Endothelial cell of umbilical vein (primary cell): ENCODE results near the gene CAPN8. TPM values are rescaled to one million over a fixed set of nuclear protein-coding genes. Genes with fewer than 3 reads are reported as not detected.

Source experiments
- BruUV-seq: library from RNA; stranded (reverse); fragments of 400-500 nt; replicated peaks from 2 replicates; lab custom pipeline; 2021; lab: Mats Ljungman, UMichigan
- CTCF ChIA-PET: fragments of 300-600, 350-600 bp; sonication (Branson Sonifier 250); formaldehyde crosslinking; loops from one replicate; lab custom pipeline; 2021; ENCODE audit warnings: antibody characterized with exemption, inconsistent platforms; lab: Charles Lee
- POLR2A ChIA-PET: fragments of 300-600, 350-600 bp; sonication (Branson Sonifier 250); formaldehyde crosslinking; loops from one replicate; lab custom pipeline; 2021; ENCODE audit warnings: antibody characterized with exemption, inconsistent platforms; lab: Charles Lee
- DNase-seq: peaks from one replicate; pipeline ENCODE4 v3.0.0-alpha.2; 2011; ENCODE audit warnings: low read depth, low spot score
- FAIRE-seq: peaks from 2 replicates; lab custom pipeline; 2011; peaks lifted over from hg19 to GRCh38; lab: Jason Lieb, UNC
- H2AFZ ChIP-seq: 2 replicates; pipeline ENCODE4 v1.6.0; 2012; ENCODE audit warnings: low read depth, low read length, control low read depth, inconsistent platforms
- H3K27ac ChIP-seq: 2 replicates; pipeline ENCODE4 v1.5.1; 2011; ENCODE audit warnings: low read depth, mild to moderate bottlenecking, control low read depth, low read length, moderate library complexity; ENCODE audit not compliant: insufficient read depth
- H3K27me3 ChIP-seq, 2 experiments: 2 replicates each; pipeline versions ENCODE4 v1.6.0 to v1.6.1; 2011; ENCODE audit warnings: low read length in 2 of 2, mixed read lengths in 1 of 2; ENCODE audit not compliant: control insufficient read depth in 2 of 2, insufficient read depth in 2 of 2
- H3K36me3 ChIP-seq, 2 experiments: 2 replicates in 1 of 2; 3 replicates in 1 of 2; pipeline ENCODE4 v1.5.1; 2011; ENCODE audit warnings: low read length in 2 of 2, mild to moderate bottlenecking in 1 of 2, moderate library complexity in 1 of 2; ENCODE audit not compliant: control insufficient read depth in 2 of 2, insufficient read depth in 2 of 2; ENCODE audit errors: extremely low read depth in 1 of 2
- H3K4me1 ChIP-seq: 3 replicates; pipeline ENCODE4 v1.5.1; 2011; ENCODE audit warnings: mild to moderate bottlenecking, low read length; ENCODE audit not compliant: control insufficient read depth, insufficient read depth; ENCODE audit errors: extremely low read depth
- H3K4me2 ChIP-seq: 2 replicates; pipeline ENCODE4 v1.6.1; 2011; ENCODE audit warnings: low read length, control low read depth, mixed read lengths; ENCODE audit not compliant: insufficient read depth
- H3K4me3 ChIP-seq, 3 experiments: fragments of 200-600 bp in 1 of 3; sonication (generic), shearing (Covaris generic) in 1 of 3; replicated peaks in 1 of 3; 2 replicates each; pipeline ENCODE4 v1.5.1; 2011 to 2016; ENCODE audit warnings: control low read depth in 3 of 3, low read length in 3 of 3, mild to moderate bottlenecking in 2 of 3, inconsistent platforms in 1 of 3, low read depth in 1 of 3, moderate library complexity in 1 of 3; ENCODE audit not compliant: insufficient read depth in 1 of 3
- H3K79me2 ChIP-seq: 2 replicates; pipeline ENCODE4 v1.6.0; 2012; ENCODE audit warnings: low read length, inconsistent platforms; ENCODE audit not compliant: control insufficient read depth, insufficient read depth
- H3K9ac ChIP-seq: replicated peaks from 2 replicates; pipeline ENCODE3; 2011; ENCODE audit warnings: low read length, control low read depth; ENCODE audit not compliant: insufficient read depth; ENCODE audit errors: extremely low read depth
- H3K9me1 ChIP-seq: replicated peaks from 3 replicates; pipeline ENCODE4 v1.6.0; 2011; ENCODE audit warnings: mild to moderate bottlenecking, low read length; ENCODE audit not compliant: control insufficient read depth, insufficient read depth; ENCODE audit errors: extremely low read depth
- H3K9me3 ChIP-seq: replicated peaks from 2 replicates; pipeline ENCODE4 v1.5.1; 2012; ENCODE audit warnings: low read length, inconsistent platforms; ENCODE audit not compliant: control insufficient read depth, insufficient read depth
- H4K20me1 ChIP-seq: replicated peaks from 2 replicates; pipeline ENCODE3; 2011; ENCODE audit warnings: mild to moderate bottlenecking, low read length; ENCODE audit not compliant: control insufficient read depth, insufficient read depth; ENCODE audit errors: extremely low read depth
- POLR2AphosphoS5 ChIP-seq: IDR thresholded peaks from 2 replicates; pipeline ENCODE4 v1.6.1; 2012; ENCODE audit warnings: low read depth, mild to moderate bottlenecking, control low read depth, low read length, moderate library complexity; ENCODE audit not compliant: insufficient read depth
- dilution Hi-C: fragments of 300-500 bp; cut with MboI; formaldehyde crosslinking; loops from one replicate; pipeline ENCODE4 v1.15.0; 2019; ENCODE audit warnings: low sequenced_read_pairs; ENCODE audit not compliant: extremely low pct_ligation_motif_present
- intact Hi-C: fragments of 100-400 bp; cut with micrococcal nuclease; formaldehyde crosslinking; loops from one replicate; pipeline ENCODE4 v1.10.0; 2022
- polyA plus RNA-seq, 4 experiments: library from polyadenylated mRNA; depleted of rRNA in 3 of 4; stranded (reverse) in 3 of 4; unstranded in 1 of 4; fragments of >200 nt; gene quantifications; 2 replicates each; pipeline versions ENCODE4 v1.2.1 to v1.2.3, GENCODE V29; 2011 to 2012; ENCODE audit warnings: missing spikeins in 1 of 4
- total RNA-seq: library from RNA; stranded (reverse); gene quantifications from 2 replicates; pipeline ENCODE4 v1.2.3, GENCODE V29; 2021
- TF ChIP-seq, protein P1 (sequence below), 2 donors: IDR thresholded peaks; 1 replicate in 1 of 2; 2 replicates in 1 of 2; pipeline ENCODE4 v1.5.1; 2011; ENCODE audit warnings: low read length in 2 of 2, mild to moderate bottlenecking in 2 of 2, moderate library complexity in 2 of 2, control low read depth in 1 of 2, inconsistent platforms in 1 of 2, low read depth in 1 of 2; ENCODE audit not compliant: insufficient read depth in 1 of 2; ENCODE audit errors: extremely low read depth in 1 of 2

CAPN8 gene
- total and polyA plus RNA-seq, 2 donors (not counting 3 experiments of a cell fraction or from before 2014, with no cell fraction given): not detected

DNA sequence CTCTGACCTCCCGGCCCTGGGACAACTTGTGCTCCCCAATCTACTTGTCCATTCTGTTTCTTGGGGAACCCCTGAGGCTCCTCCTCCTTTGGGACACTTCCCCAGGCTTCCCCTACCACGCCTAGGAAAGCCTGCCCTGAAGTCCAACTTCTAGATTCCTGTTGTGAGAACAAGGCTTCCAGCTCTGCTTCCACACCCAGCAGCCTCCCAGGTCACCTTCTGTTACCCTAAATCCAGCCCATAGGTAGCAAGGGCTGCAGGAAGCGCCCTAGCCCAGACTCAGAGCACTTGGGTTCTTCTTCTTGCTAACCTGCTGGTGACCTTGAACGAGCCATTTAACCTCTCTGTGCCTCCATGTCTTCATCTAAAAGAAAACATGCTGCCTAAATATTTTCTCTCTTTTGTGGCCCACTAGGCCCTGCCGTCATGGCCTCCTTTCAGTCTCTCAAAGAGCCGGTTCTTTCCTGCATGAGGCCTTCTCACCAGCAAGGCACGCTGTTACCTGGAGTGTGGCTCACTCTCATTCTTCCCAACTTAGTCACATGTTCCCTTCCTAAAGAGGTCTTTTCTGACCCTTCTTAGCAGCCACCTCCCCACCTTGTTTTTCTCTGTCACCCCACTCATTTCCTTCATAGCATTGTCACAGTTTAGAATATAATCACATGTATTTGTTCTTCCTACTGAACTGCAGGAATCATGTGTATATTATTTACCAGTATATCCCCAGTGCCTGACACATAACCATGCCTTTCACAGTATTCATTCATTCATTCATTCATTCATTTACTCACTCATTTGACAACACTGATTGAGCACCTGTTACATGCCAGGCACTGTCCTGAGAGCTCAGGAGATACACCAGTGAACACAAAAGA, 48.3 kb upstream of the CAPN8 start:
- peaks cover 62% of the 10 kb centered on the region for H3K4me1 ChIP-seq
- ChIA-PET POLR2A (no interaction called here), CTCF (interaction anchor here (1.3 to 10.9 kb wide), 5 partner anchors 10 to 36 kb away, joined by 3 to 148 read pairs (median 15); no protein-coding TSS in a partner anchor)
- TSS peak; percentile 41 for BruUV-seq
- no peaks in the 10 kb centered on the region for H3K27me3 ChIP-seq
- no peaks in the 10 kb centered on the region for H3K9me3 ChIP-seq
- TF ChIP-seq, protein P1, sequence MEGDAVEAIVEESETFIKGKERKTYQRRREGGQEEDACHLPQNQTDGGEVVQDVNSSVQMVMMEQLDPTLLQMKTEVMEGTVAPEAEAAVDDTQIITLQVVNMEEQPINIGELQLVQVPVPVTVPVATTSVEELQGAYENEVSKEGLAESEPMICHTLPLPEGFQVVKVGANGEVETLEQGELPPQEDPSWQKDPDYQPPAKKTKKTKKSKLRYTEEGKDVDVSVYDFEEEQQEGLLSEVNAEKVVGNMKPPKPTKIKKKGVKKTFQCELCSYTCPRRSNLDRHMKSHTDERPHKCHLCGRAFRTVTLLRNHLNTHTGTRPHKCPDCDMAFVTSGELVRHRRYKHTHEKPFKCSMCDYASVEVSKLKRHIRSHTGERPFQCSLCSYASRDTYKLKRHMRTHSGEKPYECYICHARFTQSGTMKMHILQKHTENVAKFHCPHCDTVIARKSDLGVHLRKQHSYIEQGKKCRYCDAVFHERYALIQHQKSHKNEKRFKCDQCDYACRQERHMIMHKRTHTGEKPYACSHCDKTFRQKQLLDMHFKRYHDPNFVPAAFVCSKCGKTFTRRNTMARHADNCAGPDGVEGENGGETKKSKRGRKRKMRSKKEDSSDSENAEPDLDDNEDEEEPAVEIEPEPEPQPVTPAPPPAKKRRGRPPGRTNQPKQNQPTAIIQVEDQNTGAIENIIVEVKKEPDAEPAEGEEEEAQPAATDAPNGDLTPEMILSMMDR (IDR thresholded peaks at IDR 0.05; ENCODE audit: extremely low read depth in 1 of 2, insufficient read depth in 1 of 2, low read depth in 1 of 2, low read length in 2 of 2): no peak
- peak; percentile 26 for TF ChIP-seq POLR2AphosphoS5
- no peaks in the 10 kb centered on the region for H3K9me1 ChIP-seq
- DNase-seq (peak; percentile 41), FAIRE-seq (no peak)
- no peaks in the 10 kb centered on the region for H4K20me1 ChIP-seq
- H3K27ac ChIP-seq: peak overlapping the region; percentile 84
- intact Hi-C loops: loop anchor here (2.0 kb wide), 1 partner anchor 17 kb away; no protein-coding TSS in a partner anchor
- peaks cover 64% of the 10 kb centered on the region for H3K79me2 ChIP-seq
- dilution Hi-C loops: no loop called here
- H3K4me3 ChIP-seq: peak overlapping the region; percentile 85 to 97 (median 90)
- peaks cover 11 to 12% of the 10 kb centered on the region in 2 experiments for H3K36me3 ChIP-seq
- peak overlapping the region; percentile 94 for H3K4me2 ChIP-seq
- peak overlapping the region; percentile 88 for H3K9ac ChIP-seq
- no peak overlapping the region for H2AFZ ChIP-seq
